Measurements from ENCODE around the gene NFATC2. TPM values are rescaled to one million over a fixed set of nuclear protein-coding genes. Genes with fewer than 3 reads are reported as not detected.

The NFATC2 gene
- total RNA-seq, 2 donors from 2014 or later: 11.9 to 24.5 TPM

GRCh38 chr20:51412333-51412871 lies 130.1 kb downstream of the NFATC2 start:
- ATAC-seq (ENCODE audit: insufficient number of reproducible peaks, low FRiP score, low read depth): no peak
- DNase-seq (ENCODE audit: low spot score): peak; percentile 13
- Histone ChIP-seq H3K4me3 (peak overlapping the region; percentile 18), H3K27me3 (replicated peaks; ENCODE audit: insufficient read depth) (no peaks in the 10 kb centered on the region), H3K27ac (peak overlapping the region; percentile 48 to 76), H3K9me3 (no peaks in the 10 kb centered on the region), H3K4me1 (ENCODE audit: control insufficient read depth in 1 of 2, low read depth in 2 of 2) (peaks cover 4 to 16% of the 10 kb centered on the region in 2 donors), H3K36me3 (no peaks in the 10 kb centered on the region)
- no peak for TF ChIP-seq CTCF (IDR thresholded peaks at IDR 0.05)

- Histone ChIP-seq H3K27me3 (replicated peaks; ENCODE audit: insufficient read depth) (no peaks in the 10 kb centered on the region), H3K9me3 (no peaks in the 10 kb centered on the region), H3K4me3 (no peak overlapping the region), H3K4me1 (ENCODE audit: control insufficient read depth in 1 of 2, low read depth in 2 of 2) (peaks cover 4 to 16% of the 10 kb centered on the region in 2 donors), H3K27ac (peak overlapping the region; percentile 48 to 76), H3K36me3 (no peaks in the 10 kb centered on the region)
- no peak for TF ChIP-seq CTCF (IDR thresholded peaks at IDR 0.05)
- DNase-seq (ENCODE audit: low spot score) (no peak), ATAC-seq (ENCODE audit: insufficient number of reproducible peaks, low FRiP score, low read depth) (no peak)
These were observed 130.6 kb downstream of the NFATC2 start for GRCh38 chr20:51411870-51412269.

GRCh38 chr20:51410586-51411325 lies 131.8 kb downstream of the NFATC2 start:
- Histone ChIP-seq H3K4me1 (ENCODE audit: control insufficient read depth in 1 of 2, low read depth in 2 of 2) (peaks cover 4 to 16% of the 10 kb centered on the region in 2 donors), H3K9me3 (no peaks in the 10 kb centered on the region), H3K27ac (no peak overlapping the region), H3K4me3 (no peak overlapping the region), H3K27me3 (replicated peaks; ENCODE audit: insufficient read depth) (no peaks in the 10 kb centered on the region), H3K36me3 (no peaks in the 10 kb centered on the region)
- TF ChIP-seq CTCF (IDR thresholded peaks at IDR 0.05): no peak
- ATAC-seq (ENCODE audit: insufficient number of reproducible peaks, low FRiP score, low read depth) (no peak), DNase-seq (ENCODE audit: low spot score) (no peak)

- Histone ChIP-seq H3K36me3 (no peaks in the 10 kb centered on the region), H3K9me3 (no peaks in the 10 kb centered on the region), H3K4me3 (no peak overlapping the region), H3K27me3 (replicated peaks; ENCODE audit: insufficient read depth) (no peaks in the 10 kb centered on the region), H3K4me1 (ENCODE audit: control insufficient read depth in 1 of 2, low read depth in 2 of 2) (peaks cover 4 to 16% of the 10 kb centered on the region in 2 donors), H3K27ac (no peak overlapping the region)
- no peak for ATAC-seq (ENCODE audit: insufficient number of reproducible peaks, low FRiP score, low read depth)
- no peak for DNase-seq (ENCODE audit: low spot score)
- no peak for TF ChIP-seq CTCF (IDR thresholded peaks at IDR 0.05)
These were observed 133.2 kb downstream of the NFATC2 start for GRCh38 chr20:51409192-51409880.

- TF ChIP-seq CTCF (IDR thresholded peaks at IDR 0.05): no peak
- no peaks in the 10 kb centered on the region for H3K36me3 ChIP-seq
- H3K9me3 ChIP-seq: no peaks in the 10 kb centered on the region
- no peak for ATAC-seq (ENCODE audit: insufficient number of reproducible peaks, low FRiP score, low read depth)
- no peak overlapping the region for H3K4me3 ChIP-seq
- no peaks in the 10 kb centered on the region for H3K4me1 ChIP-seq (ENCODE audit: control insufficient read depth in 1 of 2, low read depth in 2 of 2)
- no peaks in the 10 kb centered on the region for H3K27me3 ChIP-seq (replicated peaks; ENCODE audit: insufficient read depth)
- no peak for DNase-seq (ENCODE audit: low spot score)
- H3K27ac ChIP-seq: no peak overlapping the region
These were observed 138.0 kb downstream of the NFATC2 start for GRCh38 chr20:51404297-51405060.
